Lower leg skin (tissue), 4 donors: ENCODE measurements around the gene EIF4H. TPM values are rescaled to one million over a fixed set of nuclear protein-coding genes. Genes with fewer than 3 reads are reported as not detected.
"Not testable (repeated sequence)": the region's sequence is repeated elsewhere in the genome, so short reads cannot be mapped to it uniquely, and the experiment has no call there.

ENCODE experiments used
- DNase-seq, 2 donors: peaks; one replicate each; pipeline ENCODE4 v3.0.0-alpha.2; 2019; ENCODE audit warnings: low spot score in 2 of 2
- H3K4me3 ChIP-seq: fragments of 200-600 bp; sonication (generic); 2 replicates; pipeline ENCODE4 v1.5.1; 2017; ENCODE audit warnings: mild to moderate bottlenecking, low read depth; ENCODE audit not compliant: poor library complexity, severe bottlenecking
- POLR2A ChIP-seq, 2 donors: fragments of 450-650 bp; IDR thresholded peaks; one replicate each; pipeline ENCODE4 v1.6.1; 2016 to 2017; ENCODE audit warnings: antibody characterized with exemption in 2 of 2, mild to moderate bottlenecking in 1 of 2, moderate library complexity in 1 of 2
- WGBS, 2 donors: methylation state at CpG; one replicate each; pipeline ENCODE4 v1.1.5; 2018; 5-methylcytosine and 5-hydroxymethylcytosine counted together
- intact Hi-C: fragments of 100-400 bp; cut with DNase I; formaldehyde crosslinking; loops from one replicate; pipeline ENCODE4 v1.15.0; 2023; ENCODE audit warnings: low total_unique reads
- total RNA-seq, 4 donors: library from RNA; depleted of rRNA; stranded (reverse); fragments of >200 nt; gene quantifications; one replicate each; pipeline ENCODE4 v1.1.0, GENCODE V29; 2016
- TF ChIP-seq, protein P1 (sequence below), 3 donors: fragments of 450-650 bp; IDR thresholded peaks; one replicate each; pipeline ENCODE4 v1.5.1; 2016; ENCODE audit warnings: antibody characterized with exemption in 3 of 3, mild to moderate bottlenecking in 3 of 3, moderate library complexity in 2 of 3

EIF4H gene
- total RNA-seq, 4 donors from 2014 or later: 259 to 321 (median 296) TPM

DNA sequence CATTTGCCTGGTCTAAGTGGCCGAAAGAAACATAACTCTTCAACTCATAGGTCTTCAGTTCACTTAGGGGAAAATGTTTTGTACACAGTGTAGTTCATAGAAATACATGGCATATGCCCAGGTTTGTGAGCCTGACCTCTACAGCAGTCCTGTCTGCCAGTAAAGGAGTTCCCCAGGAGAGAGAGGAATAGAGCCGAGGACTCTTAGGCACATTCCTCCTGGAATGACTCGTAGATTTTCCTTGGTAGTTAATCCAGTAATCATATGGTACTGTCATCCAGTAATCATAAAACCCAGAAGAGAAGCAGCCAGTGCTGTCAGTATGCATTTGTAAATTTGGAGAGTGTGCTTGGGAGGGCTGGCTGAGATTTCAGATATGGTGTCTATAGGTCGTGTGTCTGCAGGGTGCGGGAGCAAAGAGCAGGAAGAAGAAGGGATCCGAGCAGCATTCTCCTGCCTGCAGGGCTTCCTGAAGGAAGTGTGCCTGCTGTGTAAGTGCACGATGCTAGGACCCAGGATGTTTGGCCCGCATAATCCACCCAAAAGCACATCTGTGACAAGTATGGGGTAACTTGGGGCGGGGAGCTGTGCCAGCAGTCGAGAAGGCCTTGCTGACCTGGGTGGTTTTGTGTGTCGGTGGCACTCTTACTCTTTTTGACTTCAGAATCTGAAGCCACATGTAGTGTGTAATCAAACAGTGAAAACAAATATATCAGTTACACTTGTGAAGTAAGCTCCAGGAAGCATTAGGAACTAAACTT, 13.9 kb downstream of the EIF4H start:
- TF ChIP-seq, protein P1, sequence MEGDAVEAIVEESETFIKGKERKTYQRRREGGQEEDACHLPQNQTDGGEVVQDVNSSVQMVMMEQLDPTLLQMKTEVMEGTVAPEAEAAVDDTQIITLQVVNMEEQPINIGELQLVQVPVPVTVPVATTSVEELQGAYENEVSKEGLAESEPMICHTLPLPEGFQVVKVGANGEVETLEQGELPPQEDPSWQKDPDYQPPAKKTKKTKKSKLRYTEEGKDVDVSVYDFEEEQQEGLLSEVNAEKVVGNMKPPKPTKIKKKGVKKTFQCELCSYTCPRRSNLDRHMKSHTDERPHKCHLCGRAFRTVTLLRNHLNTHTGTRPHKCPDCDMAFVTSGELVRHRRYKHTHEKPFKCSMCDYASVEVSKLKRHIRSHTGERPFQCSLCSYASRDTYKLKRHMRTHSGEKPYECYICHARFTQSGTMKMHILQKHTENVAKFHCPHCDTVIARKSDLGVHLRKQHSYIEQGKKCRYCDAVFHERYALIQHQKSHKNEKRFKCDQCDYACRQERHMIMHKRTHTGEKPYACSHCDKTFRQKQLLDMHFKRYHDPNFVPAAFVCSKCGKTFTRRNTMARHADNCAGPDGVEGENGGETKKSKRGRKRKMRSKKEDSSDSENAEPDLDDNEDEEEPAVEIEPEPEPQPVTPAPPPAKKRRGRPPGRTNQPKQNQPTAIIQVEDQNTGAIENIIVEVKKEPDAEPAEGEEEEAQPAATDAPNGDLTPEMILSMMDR (IDR thresholded peaks at IDR 0.05): no peak
- TF ChIP-seq POLR2A (IDR thresholded peaks at IDR 0.05): no peak
- no peak for DNase-seq
- no peak overlapping the region for H3K4me3 ChIP-seq
- WGBS, 2 donors: 62 to 63% methylated on average over 11 of the region's 11 CpGs
- intact Hi-C loops: no loop called here

DNA sequence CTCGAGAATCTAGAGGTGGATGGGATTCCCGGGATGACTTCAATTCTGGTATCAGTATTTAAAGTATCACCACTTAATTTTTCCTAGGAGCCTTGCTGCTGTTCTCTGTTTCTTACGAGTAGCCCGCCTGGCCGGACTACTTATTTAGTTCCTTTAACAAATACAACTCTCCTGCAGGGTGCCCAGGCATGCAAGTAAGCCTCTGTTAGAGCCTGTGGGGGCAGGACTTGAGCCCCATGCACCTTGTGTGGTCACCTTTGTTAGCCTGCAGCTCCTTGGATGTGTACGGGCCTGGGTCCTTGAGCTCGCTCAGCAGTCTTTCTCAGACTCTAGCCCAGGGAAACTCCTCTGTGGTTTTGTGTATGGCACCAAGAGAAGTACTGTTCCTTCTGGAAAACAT, 16.1 kb downstream of the EIF4H start:
- TF ChIP-seq, protein P1 (IDR thresholded peaks at IDR 0.05): no peak
- TF ChIP-seq POLR2A (IDR thresholded peaks at IDR 0.05): no peak
- intact Hi-C loops: no loop called here
- 90 to 92% methylated on average over 7 of the region's 7 CpGs for whole genome bisulfite sequencing, 2 donors
- DNase-seq: no peak
- H3K4me3 ChIP-seq: no peak overlapping the region

DNA sequence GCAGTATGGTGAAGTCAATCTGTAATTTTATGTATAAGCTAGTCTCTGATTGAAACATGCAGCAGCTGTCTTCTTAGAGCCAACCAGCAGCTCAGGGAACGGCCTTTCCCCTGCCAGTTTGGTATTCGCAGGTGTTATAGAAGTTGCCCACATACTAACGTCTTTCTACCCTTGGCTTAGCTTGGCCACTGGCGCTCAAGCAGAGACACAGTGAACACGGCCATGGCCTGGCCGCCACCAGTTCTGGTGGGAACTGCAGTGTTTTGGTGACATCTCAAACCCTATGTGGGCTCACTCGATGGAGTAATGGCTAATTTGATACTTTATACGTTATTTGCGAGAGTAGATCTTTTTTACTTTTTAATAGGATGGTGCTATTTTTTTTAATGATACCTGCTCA, 17.1 kb downstream of the EIF4H start:
- no peak for TF ChIP-seq POLR2A (IDR thresholded peaks at IDR 0.05)
- TF ChIP-seq, protein P1 (IDR thresholded peaks at IDR 0.05): no peak
- no peak for DNase-seq
- WGBS, 2 donors: 92% methylated on average over 9 of the region's 9 CpGs
- no peak overlapping the region for H3K4me3 ChIP-seq
- intact Hi-C loops: no loop called here

DNA sequence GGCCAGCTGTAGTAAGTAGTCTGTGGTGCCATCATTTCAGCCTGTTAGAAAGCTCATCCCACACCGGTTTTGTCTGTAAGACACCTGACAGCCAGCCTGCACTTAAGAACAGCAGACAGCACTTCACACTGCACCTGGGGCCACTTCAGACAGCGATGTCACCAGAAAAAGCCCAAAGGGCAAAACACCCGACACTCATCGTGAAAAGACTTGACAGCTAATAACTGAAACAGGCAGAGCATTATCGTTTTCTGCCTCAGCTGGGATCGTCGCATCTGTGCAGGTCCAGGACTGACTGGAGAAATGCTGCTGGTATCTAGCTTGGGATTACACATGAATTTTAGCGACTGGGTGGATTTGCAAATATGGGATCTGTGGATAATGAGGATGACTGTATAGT, 18.9 kb downstream of the EIF4H start:
- peak in 1 of 2 donors; percentile 20 for DNase-seq

DNA sequence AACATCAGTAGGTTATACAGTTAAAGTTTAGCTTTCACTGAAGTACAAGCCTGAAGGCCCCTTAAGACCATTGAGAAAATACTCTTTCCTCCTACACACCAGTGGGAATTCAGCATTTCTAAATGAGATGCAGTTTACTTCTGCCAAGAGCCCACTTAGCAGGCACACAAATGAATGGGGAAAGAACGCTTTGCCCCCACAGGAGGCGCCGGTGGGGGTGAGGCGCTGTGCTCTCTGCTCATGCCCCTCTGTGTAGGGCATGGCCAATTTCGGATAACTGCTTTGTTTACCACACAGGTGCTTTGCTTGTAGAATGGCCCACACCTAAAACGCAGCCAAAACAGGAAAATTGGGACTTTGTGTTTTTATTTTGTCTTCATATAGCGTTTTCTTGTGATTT, 19.8 kb downstream of the EIF4H start:
- TF ChIP-seq POLR2A (IDR thresholded peaks at IDR 0.05): no peak
- TF ChIP-seq, protein P1 (IDR thresholded peaks at IDR 0.05): no peak
- 92 to 94% methylated on average over 7 of the region's 7 CpGs for WGBS, 2 donors
- peak in 1 of 2 donors; percentile 10 for DNase-seq
- H3K4me3 ChIP-seq: no peak overlapping the region
- intact Hi-C loops: no loop called here

More for the DNA sequence above, 18.9 kb downstream of the EIF4H start:
- intact Hi-C loops: no loop called here
- no peak overlapping the region for H3K4me3 ChIP-seq
- no peak for TF ChIP-seq POLR2A (IDR thresholded peaks at IDR 0.05)
- TF ChIP-seq, protein P1 (IDR thresholded peaks at IDR 0.05): no peak
- WGBS, 2 donors: 75 to 86% methylated on average over 8 of the region's 8 CpGs

DNA sequence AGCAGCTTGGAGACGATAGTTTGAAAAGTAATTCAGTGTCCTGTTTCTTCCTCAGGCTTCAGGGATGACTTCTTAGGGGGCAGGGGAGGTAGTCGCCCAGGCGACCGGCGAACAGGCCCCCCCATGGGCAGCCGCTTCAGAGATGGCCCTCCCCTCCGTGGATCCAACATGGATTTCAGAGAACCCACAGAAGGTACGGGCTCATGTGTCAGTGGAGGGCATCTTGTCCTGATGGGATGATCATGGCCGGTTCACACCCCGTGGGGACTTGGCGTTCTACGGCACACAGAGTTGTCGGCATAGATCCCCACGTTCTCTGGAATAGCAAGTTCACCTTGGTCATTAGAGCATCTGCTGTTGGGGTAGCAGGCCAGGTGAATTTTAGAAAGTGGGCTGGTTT, 20.5 kb downstream of the EIF4H start:
- 91 to 95% methylated on average over 14 of the region's 14 CpGs for WGBS, 2 donors
- no peak for TF ChIP-seq POLR2A (IDR thresholded peaks at IDR 0.05)
- TF ChIP-seq, protein P1 (IDR thresholded peaks at IDR 0.05): no peak
- H3K4me3 ChIP-seq: no peak overlapping the region
- DNase-seq: peak in 1 of 2 donors; percentile 74
- intact Hi-C loops: no loop called here

DNA sequence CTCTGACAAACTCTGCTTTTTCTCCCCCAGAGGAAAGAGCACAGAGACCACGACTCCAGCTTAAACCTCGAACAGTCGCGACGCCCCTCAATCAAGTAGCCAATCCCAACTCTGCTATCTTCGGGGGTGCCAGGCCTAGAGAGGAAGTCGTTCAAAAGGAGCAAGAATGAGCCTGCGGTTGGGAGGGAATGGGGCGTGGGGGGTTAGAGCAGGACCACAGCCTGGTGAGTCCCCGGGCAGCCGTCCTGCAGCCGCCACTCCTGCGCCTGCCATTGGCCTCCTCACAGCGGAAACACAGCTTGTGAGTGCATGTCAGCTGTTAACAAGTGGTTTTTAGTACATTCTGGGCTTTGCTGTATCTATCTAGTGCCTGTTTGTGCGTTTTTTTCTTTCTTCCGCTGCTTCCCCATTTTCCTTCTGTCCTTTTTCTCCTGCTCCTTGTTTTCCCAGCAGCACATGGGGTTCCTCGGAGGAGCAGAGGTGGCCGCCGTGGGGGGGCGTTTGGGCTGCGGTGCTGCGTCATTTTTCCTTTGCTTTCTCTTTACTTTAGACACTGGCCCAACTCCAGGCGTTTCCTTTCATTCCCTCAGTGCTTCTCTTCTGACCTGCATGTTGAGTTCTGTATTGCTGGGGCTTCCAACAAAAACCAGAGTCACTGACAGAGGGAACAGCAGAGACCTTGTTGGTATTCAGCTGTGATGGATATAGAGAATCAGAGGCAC, 21.1 kb downstream of the EIF4H start:
- WGBS, 2 donors: 82 to 86% methylated on average over 17 to 18 of the region's 23 CpGs
- peak in 1 of 2 donors; percentile 42 for DNase-seq
- H3K4me3 ChIP-seq, intact Hi-C loops: not testable (repeated sequence)
